K562 (cell line): ENCODE data around the gene SHC1. TPM values are rescaled to one million over a fixed set of nuclear protein-coding genes. Genes with fewer than 3 reads are reported as not detected.

ENCODE experiments used
- ATF6 ChIP-seq: sonication (generic); formaldehyde crosslinking; IDR thresholded peaks from 2 replicates; pipeline ENCODE4 v1.4.0; 2020; ENCODE audit warnings: mild to moderate bottlenecking, missing genetic modification reagents
- E2F3 ChIP-seq: fragments of 250-450 bp; sonication (Bioruptor Pico); IDR thresholded peaks from 2 replicates; pipeline ENCODE4 v1.4.0; 2020; ENCODE audit warnings: mild to moderate bottlenecking
- MAZ ChIP-seq, 2 experiments: fragments of 450-650 bp in 1 of 2; sonication (generic) in 1 of 2; formaldehyde crosslinking; IDR thresholded peaks in 1 of 2; conservative IDR thresholded peaks in 1 of 2; 2 replicates each; pipeline versions ENCODE4 v1.4.0 to v1.5.0; 2020; ENCODE audit warnings: mild to moderate bottlenecking in 1 of 2, missing genetic modification reagents in 1 of 2
- PTBP1 ChIP-seq: fragments of 200-400 bp; formaldehyde crosslinking; IDR thresholded peaks from 2 replicates; pipeline ENCODE4 v1.6.1; 2017; ENCODE audit warnings: low read depth, low read length
- RAD21 ChIP-seq, 2 experiments: fragments of 250-450 bp in 1 of 2; fragments of 450-650 bp in 1 of 2; sonication (Bioruptor Pico) in 1 of 2; formaldehyde crosslinking in 1 of 2; IDR thresholded peaks in 1 of 2; conservative IDR thresholded peaks in 1 of 2; 2 replicates each; pipeline versions ENCODE4 v1.4.0 to v1.8.0; 2020 to 2022; ENCODE audit warnings: mild to moderate bottlenecking in 2 of 2, moderate library complexity in 1 of 2
- TRIM28 ChIP-seq: fragments of 450-650 bp; IDR thresholded peaks from 2 replicates; pipeline ENCODE4 v1.6.1; 2017
- VEZF1 ChIP-seq: fragments of 200-800 bp; sonication (Bioruptor generic); IDR thresholded peaks from 2 replicates; pipeline ENCODE4 v1.6.1; 2017; ENCODE audit warnings: missing genetic modification characterization, missing compliant biosample characterization
- ZBTB17 ChIP-seq: fragments of 450-650 bp; formaldehyde crosslinking; IDR thresholded peaks from 2 replicates; pipeline ENCODE4 v1.4.0; 2020; ENCODE audit warnings: mild to moderate bottlenecking
- ZBTB33 ChIP-seq: sonication (generic); formaldehyde crosslinking; IDR thresholded peaks from 2 replicates; pipeline ENCODE4 v1.8.1; 2023; ENCODE audit warnings: mild to moderate bottlenecking, missing genetic modification reagents
- ZBTB40 ChIP-seq, 2 experiments: fragments of 450-650 bp in 1 of 2; sonication (generic) in 1 of 2; formaldehyde crosslinking in 1 of 2; IDR thresholded peaks; 2 replicates each; pipeline versions ENCODE4 v1.7.1 to v1.9.0; 2016 to 2022; ENCODE audit warnings: inconsistent platforms in 1 of 2, mild to moderate bottlenecking in 1 of 2, missing genetic modification reagents in 1 of 2
- ZNF212 ChIP-seq: fragments of 450-650 bp; formaldehyde crosslinking; IDR thresholded peaks from 2 replicates; pipeline ENCODE4 v1.4.0; 2020; ENCODE audit warnings: mild to moderate bottlenecking
- polyA plus RNA-seq, 8 experiments: library from polyadenylated mRNA; depleted of rRNA in 4 of 8; stranded (reverse) in 5 of 8; unstranded in 3 of 8; fragments of >200 nt; fragmentation: Nextera tagmentation in 2 of 8; fragmentation: Illumina TruSeq in 1 of 8; extraction: Ambion mirVana in 2 of 8; extraction: Trizol in 1 of 8; gene quantifications; 2 replicates each; pipeline versions ENCODE4 v1.2.1 to v1.2.3, GENCODE V29; 2011 to 2014; ENCODE audit warnings: inconsistent platforms in 1 of 8, missing spikeins in 1 of 8
- total RNA-seq, 7 experiments: library from RNA; depleted of rRNA in 6 of 7; stranded (reverse); fragments of >200 nt in 6 of 7; fragmentation: Illumina TruSeq in 2 of 7; extraction: Trizol in 2 of 7; gene quantifications; 2 replicates each; pipeline versions ENCODE4 v1.2.1 to v1.2.3, GENCODE V29; 2011 to 2021; ENCODE audit warnings: low replicate concordance in 1 of 7

SHC1 gene
- total and polyA plus RNA-seq, 9 of the 15 experiments (the other 6 are each of a cell fraction or from before 2014, with no cell fraction given): 4.1 to 113 (median 51.9) TPM

GRCh38 chr1:154982897-154983648 lies 12.5 kb upstream of the SHC1 start, which contains the start of gene FLAD1 (continued):
- peak; percentile 75 for TF ChIP-seq VEZF1 (CRISPR knock-in tag)
- peak; percentile 97 for TF ChIP-seq ZBTB40 (IDR thresholded peaks at IDR 0.05)
- no peak for TF ChIP-seq ZBTB40 (CRISPR knock-in tag; IDR thresholded peaks at IDR 0.05)
- peak in 1 of 2 experiments; percentile 72; a peak in 3 of 4 replicates for TF ChIP-seq MAZ (CRISPR knock-in tag; conservative IDR thresholded peaks at IDR 0.05 in 1 of 2, IDR thresholded peaks at IDR 0.05 in 1 of 2)
- peak; percentile 92 for TF ChIP-seq E2F3 (CRISPR knock-in tag)
- TF ChIP-seq ZNF212 (CRISPR knock-in tag): no peak
- no peak for TF ChIP-seq RAD21 (CRISPR knock-in tag; conservative IDR thresholded peaks at IDR 0.05 in 1 of 2, IDR thresholded peaks at IDR 0.05 in 1 of 2)
- 0 out of 2 replicates have a peak, but pooled peaks have one; percentile 34 for TF ChIP-seq ATF6 (CRISPR knock-in tag)
- TF ChIP-seq PTBP1: no peak
- no peak for TF ChIP-seq ZBTB17
- peak; percentile 60 for TF ChIP-seq TRIM28
- TF ChIP-seq ZBTB33 (CRISPR knock-in tag): peak; percentile 57; the same call in 1 of the 2 replicates
